Endodermal cell (in vitro differentiated cells): ENCODE results near the gene PPP5C. TPM values are rescaled to one million over a fixed set of nuclear protein-coding genes. Genes with fewer than 3 reads are reported as not detected.
"Not testable (repeated sequence)": the region's sequence is repeated elsewhere in the genome, so short reads cannot be mapped to it uniquely, and the experiment has no call there.

Experiments
- DNase-seq: peaks from one replicate; pipeline ENCODE4 v3.0.0-alpha.2; 2017
- H3K27ac ChIP-seq: 2 replicates; pipeline ENCODE4 v1.5.1; 2013; ENCODE audit warnings: mild to moderate bottlenecking, low read depth, low read length, moderate library complexity
- H3K27me3 ChIP-seq: 2 replicates; pipeline ENCODE4 v1.6.1; 2013; ENCODE audit warnings: mild to moderate bottlenecking, low read length, moderate library complexity; ENCODE audit not compliant: insufficient read depth, control insufficient read depth, poor library complexity, severe bottlenecking
- H3K36me3 ChIP-seq: 2 replicates; pipeline ENCODE4 v1.7.0; 2013; ENCODE audit warnings: mild to moderate bottlenecking, low read length, moderate library complexity; ENCODE audit not compliant: control insufficient read depth, insufficient read depth
- H3K4me1 ChIP-seq: one replicate; pipeline ENCODE4 v1.7.0; 2013; ENCODE audit warnings: low read length; ENCODE audit not compliant: control insufficient read depth, insufficient read depth
- H3K4me3 ChIP-seq: 2 replicates; pipeline ENCODE4 v1.5.1; 2013; ENCODE audit warnings: mild to moderate bottlenecking, low read length, moderate library complexity
- H3K9ac ChIP-seq: 2 replicates; pipeline ENCODE4 v1.6.1; 2013; ENCODE audit warnings: mild to moderate bottlenecking, low read length, moderate library complexity; ENCODE audit not compliant: poor library complexity, severe bottlenecking; ENCODE audit errors: extremely low read depth
- H3K9me3 ChIP-seq: 2 replicates; pipeline ENCODE4 v1.6.1; 2013; ENCODE audit warnings: mild to moderate bottlenecking, low read length, moderate library complexity; ENCODE audit not compliant: control insufficient read depth
- H3K27ac Mint-ChIP-seq: 2 replicates; pipeline ENCODE4 v1.8.0; 2020; ENCODE audit warnings: mixed read lengths
- H3K27me3 Mint-ChIP-seq: 2 replicates; pipeline ENCODE4 v1.8.0; 2021; ENCODE audit warnings: mild to moderate bottlenecking, mixed read lengths; ENCODE audit not compliant: insufficient read depth
- H3K36me3 Mint-ChIP-seq: 2 replicates; pipeline ENCODE4 v1.8.0; 2020; ENCODE audit warnings: low read depth, mixed read lengths
- H3K4me1 Mint-ChIP-seq: 2 replicates; pipeline ENCODE4 v1.8.0; 2020; ENCODE audit warnings: mixed read lengths
- H3K4me3 Mint-ChIP-seq: 2 replicates; pipeline ENCODE4 v1.8.0; 2020; ENCODE audit warnings: mild to moderate bottlenecking, moderate library complexity, mixed read lengths
- H3K9me3 Mint-ChIP-seq: 2 replicates; pipeline ENCODE4 v1.8.0; 2020; ENCODE audit warnings: mild to moderate bottlenecking, mixed read lengths
- WGBS, 2 experiments: methylation state at CpG; one replicate each; pipeline versions ENCODE4 v1.1.5 to v1.1.7; 2013; ENCODE audit warnings: missing lambda C conversion rate in 2 of 2, mixed read lengths in 1 of 2; ENCODE audit not compliant: insufficient coverage in 1 of 2, insufficient read length in 1 of 2; 5-methylcytosine and 5-hydroxymethylcytosine counted together
- total RNA-seq, 2 donors: library from RNA; stranded (reverse); fragmentation: NEBNext Ultra II Directional in 1 of 2; extraction: Animal tissue kit (Norgen Biotek cat#: 25700) in 1 of 2; gene quantifications; 2 replicates in 1 of 2; 3 replicates in 1 of 2; pipeline ENCODE4 v1.2.1, GENCODE V29; 2021
- TF ChIP-seq, protein P1 (sequence below): fragments of 200-600 bp; sonication (generic); conservative IDR thresholded peaks from 2 replicates; pipeline ENCODE4 v1.5.0; 2021; ENCODE audit warnings: antibody characterized with exemption, mild to moderate bottlenecking

PPP5C gene
- total RNA-seq, 2 donors from 2014 or later, result 101 to 112 TPM

- WGBS, 2 experiments, result 15 to 22% methylated on average over 27 to 54 of the region's 54 CpGs
- peak overlapping the region; percentile 87 for H3K9ac ChIP-seq
- Mint-ChIP-seq H3K4me1 (peaks cover 23% of the 10 kb centered on the region), H3K4me3 (peak overlapping the region; percentile 83), H3K36me3 (peaks cover 14% of the 10 kb centered on the region), H3K27me3 (peaks cover 11% of the 10 kb centered on the region), H3K27ac (peak overlapping the region; percentile 96), H3K9me3 (no peaks in the 10 kb centered on the region)
- peak overlapping the region; percentile 91 for H3K4me3 ChIP-seq
- DNase-seq, result peak; percentile 72
- no peaks in the 10 kb centered on the region for H3K9me3 ChIP-seq
- peaks cover 4% of the 10 kb centered on the region for H3K4me1 ChIP-seq
- no peak overlapping the region for H3K27ac ChIP-seq
- no peaks in the 10 kb centered on the region for H3K27me3 ChIP-seq
- peaks cover 17% of the 10 kb centered on the region for H3K36me3 ChIP-seq
- TF ChIP-seq, protein P1, sequence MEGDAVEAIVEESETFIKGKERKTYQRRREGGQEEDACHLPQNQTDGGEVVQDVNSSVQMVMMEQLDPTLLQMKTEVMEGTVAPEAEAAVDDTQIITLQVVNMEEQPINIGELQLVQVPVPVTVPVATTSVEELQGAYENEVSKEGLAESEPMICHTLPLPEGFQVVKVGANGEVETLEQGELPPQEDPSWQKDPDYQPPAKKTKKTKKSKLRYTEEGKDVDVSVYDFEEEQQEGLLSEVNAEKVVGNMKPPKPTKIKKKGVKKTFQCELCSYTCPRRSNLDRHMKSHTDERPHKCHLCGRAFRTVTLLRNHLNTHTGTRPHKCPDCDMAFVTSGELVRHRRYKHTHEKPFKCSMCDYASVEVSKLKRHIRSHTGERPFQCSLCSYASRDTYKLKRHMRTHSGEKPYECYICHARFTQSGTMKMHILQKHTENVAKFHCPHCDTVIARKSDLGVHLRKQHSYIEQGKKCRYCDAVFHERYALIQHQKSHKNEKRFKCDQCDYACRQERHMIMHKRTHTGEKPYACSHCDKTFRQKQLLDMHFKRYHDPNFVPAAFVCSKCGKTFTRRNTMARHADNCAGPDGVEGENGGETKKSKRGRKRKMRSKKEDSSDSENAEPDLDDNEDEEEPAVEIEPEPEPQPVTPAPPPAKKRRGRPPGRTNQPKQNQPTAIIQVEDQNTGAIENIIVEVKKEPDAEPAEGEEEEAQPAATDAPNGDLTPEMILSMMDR, result peak; percentile 14
Measured at GRCh38 chr19:46411925-46412649, 65.2 kb downstream of the PPP5C start.

GRCh38 chr19:46412650-46413261 is 65.9 kb downstream of the PPP5C start:
- TF ChIP-seq, protein P1, result no peak
- Histone ChIP-seq H3K4me1 (peaks cover 3% of the 10 kb centered on the region), H3K27ac (peak overlapping the region; percentile 45), H3K4me3 (peak overlapping the region; percentile 91), H3K9me3 (no peaks in the 10 kb centered on the region), H3K36me3 (peaks cover 17% of the 10 kb centered on the region), H3K9ac (peak overlapping the region; percentile 87), H3K27me3 (no peaks in the 10 kb centered on the region)
- peaks cover 8% of the 10 kb centered on the region for H3K27me3 Mint-ChIP-seq
- H3K36me3 Mint-ChIP-seq, result peaks cover 14% of the 10 kb centered on the region
- WGBS, 2 experiments, result 2 to 5% methylated on average over 10 to 29 of the region's 29 CpGs
- H3K4me3 Mint-ChIP-seq, result peak overlapping the region; percentile 83
- peak; percentile 69 for DNase-seq
- peaks cover 20% of the 10 kb centered on the region for H3K4me1 Mint-ChIP-seq
- peak overlapping the region; percentile 96 for H3K27ac Mint-ChIP-seq
- H3K9me3 Mint-ChIP-seq, result no peaks in the 10 kb centered on the region

GRCh38 chr19:46413262-46414031 is 66.6 kb downstream of the PPP5C start, which contains the start of gene CCDC8:
CCDC8 (minus strand) TSS chr19:46413564; CDS start chr19:46412810, 754 bp downstream.
- Histone ChIP-seq H3K4me1 (peaks cover 2% of the 10 kb centered on the region), H3K9ac (peak within 1 kb of the TSS; percentile 87), H3K9me3 (no peaks in the 10 kb centered on the region), H3K27ac (peak within 1 kb of the TSS; percentile 45), H3K27me3 (no peaks in the 10 kb centered on the region), H3K36me3 (peaks cover 17% of the 10 kb centered on the region), H3K4me3 (peak within 1 kb of the TSS; percentile 91)
- Mint-ChIP-seq H3K27ac (peak within 1 kb of the TSS; percentile 96), H3K4me3 (peak within 1 kb of the TSS; percentile 83), H3K27me3 (peaks cover 2% of the 10 kb centered on the region), H3K36me3 (peaks cover 14% of the 10 kb centered on the region), H3K9me3 (no peaks in the 10 kb centered on the region), H3K4me1 (peaks cover 13% of the 10 kb centered on the region)
- TF ChIP-seq, protein P1, result no peak
- WGBS, 2 experiments, result 10 to 19% methylated on average over 25 to 46 of the region's 46 CpGs
- DNase-seq, result peak; percentile 98

DNA sequence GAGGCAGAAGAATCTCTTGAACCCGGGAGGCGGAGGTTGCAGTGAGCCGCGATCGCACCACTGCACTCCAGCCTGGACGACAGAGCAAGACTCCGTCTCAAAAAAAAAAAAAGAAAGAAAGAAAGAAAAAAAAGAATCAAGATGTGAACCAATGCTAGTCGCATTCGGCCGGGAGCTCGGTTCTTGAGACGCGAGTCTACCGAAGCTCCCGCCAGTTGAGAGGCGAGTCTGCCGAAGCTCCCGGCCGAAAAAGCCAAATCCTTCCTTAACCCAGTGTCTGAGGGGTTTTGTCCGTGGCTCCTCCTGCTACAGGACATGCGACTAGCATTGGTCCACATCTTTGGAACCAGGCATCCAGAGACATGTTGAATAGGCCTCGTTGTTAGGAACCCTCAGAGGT is 68.0 kb downstream of the PPP5C start:
- not testable (repeated sequence) for H3K27ac ChIP-seq, H3K27me3 Mint-ChIP-seq

More for the DNA sequence above, 68.0 kb downstream of the PPP5C start:
- H3K4me3 ChIP-seq, H3K4me3 Mint-ChIP-seq, H3K27me3 ChIP-seq, H3K9ac ChIP-seq, DNase-seq, H3K4me1 ChIP-seq, H3K9me3 ChIP-seq, H3K27ac Mint-ChIP-seq, H3K9me3 Mint-ChIP-seq, H3K4me1 Mint-ChIP-seq: not testable (repeated sequence)
- peaks cover 14% of the 10 kb centered on the region for H3K36me3 Mint-ChIP-seq
- 95 to 97% methylated on average over 19 to 22 of the region's 22 CpGs for WGBS, 2 experiments
- H3K36me3 ChIP-seq, result peaks cover 17% of the 10 kb centered on the region
